ENCODE data around the gene ZNF175. TPM values are rescaled to one million over a fixed set of nuclear protein-coding genes. Genes with fewer than 3 reads are reported as not detected.

The ZNF175 gene
- total RNA-seq, 1 donor from 2014 or later, result 3.7 TPM

- no peaks in the 10 kb centered on the region for H3K9me3 ChIP-seq (ENCODE audit: control insufficient read depth in 3 of 3, low read length in 3 of 3)
- no peak overlapping the region for H3K4me3 ChIP-seq (ENCODE audit: low read length in 3 of 3)
- H3K27ac ChIP-seq (ENCODE audit: low read depth, low read length), result no peak overlapping the region
- H3K27me3 ChIP-seq (ENCODE audit: control insufficient read depth in 3 of 3, insufficient read depth in 3 of 3, low read length in 3 of 3), result peaks cover 13 to 19% (median 13%) of the 10 kb centered on the region in 3 donors
- no peaks in the 10 kb centered on the region for H3K4me1 ChIP-seq (ENCODE audit: control insufficient read depth in 3 of 3, insufficient read depth in 3 of 3, low read length in 3 of 3)
- H3K36me3 ChIP-seq (ENCODE audit: control insufficient read depth in 3 of 3, insufficient read depth in 3 of 3, low read length in 3 of 3), result no peaks in the 10 kb centered on the region
- no peak overlapping the region for H3K9ac ChIP-seq (ENCODE audit: low read depth in 1 of 3, low read length in 3 of 3)
Observed at GRCh38 chr19:51539821-51540366, 31.2 kb upstream of the ZNF175 start.

- no peak overlapping the region for H3K4me3 ChIP-seq (ENCODE audit: low read length in 3 of 3)
- no peak overlapping the region for H3K27ac ChIP-seq (ENCODE audit: low read depth, low read length)
- no peaks in the 10 kb centered on the region for H3K36me3 ChIP-seq (ENCODE audit: control insufficient read depth in 3 of 3, insufficient read depth in 3 of 3, low read length in 3 of 3)
- H3K4me1 ChIP-seq (ENCODE audit: control insufficient read depth in 3 of 3, insufficient read depth in 3 of 3, low read length in 3 of 3), result no peaks in the 10 kb centered on the region
- no peaks in the 10 kb centered on the region for H3K9me3 ChIP-seq (ENCODE audit: control insufficient read depth in 3 of 3, low read length in 3 of 3)
- no peak overlapping the region for H3K9ac ChIP-seq (ENCODE audit: low read depth in 1 of 3, low read length in 3 of 3)
- H3K27me3 ChIP-seq (ENCODE audit: control insufficient read depth in 3 of 3, insufficient read depth in 3 of 3, low read length in 3 of 3), result peaks cover 15 to 21% (median 17%) of the 10 kb centered on the region in 3 donors
Observed at GRCh38 chr19:51541458-51542357, 29.4 kb upstream of the ZNF175 start.

- H3K36me3 ChIP-seq (ENCODE audit: control insufficient read depth in 3 of 3, insufficient read depth in 3 of 3, low read length in 3 of 3), result no peaks in the 10 kb centered on the region
- peaks cover 15 to 21% (median 16%) of the 10 kb centered on the region in 3 donors for H3K27me3 ChIP-seq (ENCODE audit: control insufficient read depth in 3 of 3, insufficient read depth in 3 of 3, low read length in 3 of 3)
- H3K27ac ChIP-seq (ENCODE audit: low read depth, low read length), result no peak overlapping the region
- H3K4me3 ChIP-seq (ENCODE audit: low read length in 3 of 3), result no peak overlapping the region
- H3K9ac ChIP-seq (ENCODE audit: low read depth in 1 of 3, low read length in 3 of 3), result no peak overlapping the region
- no peaks in the 10 kb centered on the region for H3K4me1 ChIP-seq (ENCODE audit: control insufficient read depth in 3 of 3, insufficient read depth in 3 of 3, low read length in 3 of 3)
- no peaks in the 10 kb centered on the region for H3K9me3 ChIP-seq (ENCODE audit: control insufficient read depth in 3 of 3, low read length in 3 of 3)
Observed at GRCh38 chr19:51542699-51543098, 28.4 kb upstream of the ZNF175 start.

GRCh38 chr19:51544038-51544437 lies 27.0 kb upstream of the ZNF175 start:
- Histone ChIP-seq H3K27ac (ENCODE audit: low read depth, low read length) (no peak overlapping the region), H3K4me3 (ENCODE audit: low read length in 3 of 3) (no peak overlapping the region), H3K9ac (ENCODE audit: low read depth in 1 of 3, low read length in 3 of 3) (no peak overlapping the region), H3K4me1 (ENCODE audit: control insufficient read depth in 3 of 3, insufficient read depth in 3 of 3, low read length in 3 of 3) (no peaks in the 10 kb centered on the region), H3K9me3 (ENCODE audit: control insufficient read depth in 3 of 3, low read length in 3 of 3) (no peaks in the 10 kb centered on the region), H3K36me3 (ENCODE audit: control insufficient read depth in 3 of 3, insufficient read depth in 3 of 3, low read length in 3 of 3) (no peaks in the 10 kb centered on the region), H3K27me3 (ENCODE audit: control insufficient read depth in 3 of 3, insufficient read depth in 3 of 3, low read length in 3 of 3) (peaks cover 10 to 16% (median 13%) of the 10 kb centered on the region in 3 donors)

- peaks cover 10 to 29% (median 16%) of the 10 kb centered on the region in 3 donors for H3K27me3 ChIP-seq (ENCODE audit: control insufficient read depth in 3 of 3, insufficient read depth in 3 of 3, low read length in 3 of 3)
- H3K9ac ChIP-seq (ENCODE audit: low read depth in 1 of 3, low read length in 3 of 3), result no peak overlapping the region
- no peak overlapping the region for H3K4me3 ChIP-seq (ENCODE audit: low read length in 3 of 3)
Observed at GRCh38 chr19:51546107-51546649, 24.9 kb upstream of the ZNF175 start.

GRCh38 chr19:51546650-51547396 lies 24.3 kb upstream of the ZNF175 start:
- Histone ChIP-seq H3K9ac (ENCODE audit: low read depth in 1 of 3, low read length in 3 of 3) (no peak overlapping the region), H3K4me1 (ENCODE audit: control insufficient read depth in 3 of 3, insufficient read depth in 3 of 3, low read length in 3 of 3) (no peaks in the 10 kb centered on the region), H3K4me3 (ENCODE audit: low read length in 3 of 3) (no peak overlapping the region), H3K9me3 (ENCODE audit: control insufficient read depth in 3 of 3, low read length in 3 of 3) (peaks cover 0 to 3% (median 0%) of the 10 kb centered on the region in 3 donors), H3K27me3 (ENCODE audit: control insufficient read depth in 3 of 3, insufficient read depth in 3 of 3, low read length in 3 of 3) (peaks cover 10 to 29% (median 16%) of the 10 kb centered on the region in 3 donors), H3K27ac (ENCODE audit: low read depth, low read length) (no peak overlapping the region), H3K36me3 (ENCODE audit: control insufficient read depth in 3 of 3, insufficient read depth in 3 of 3, low read length in 3 of 3) (no peaks in the 10 kb centered on the region)

More at GRCh38 chr19:51546107-51546649, 24.9 kb upstream of the ZNF175 start:
- H3K27ac ChIP-seq (ENCODE audit: low read depth, low read length), result no peak overlapping the region
- no peaks in the 10 kb centered on the region for H3K9me3 ChIP-seq (ENCODE audit: control insufficient read depth in 3 of 3, low read length in 3 of 3)
- no peaks in the 10 kb centered on the region for H3K4me1 ChIP-seq (ENCODE audit: control insufficient read depth in 3 of 3, insufficient read depth in 3 of 3, low read length in 3 of 3)
- no peaks in the 10 kb centered on the region for H3K36me3 ChIP-seq (ENCODE audit: control insufficient read depth in 3 of 3, insufficient read depth in 3 of 3, low read length in 3 of 3)

- H3K27ac ChIP-seq (ENCODE audit: low read depth, low read length), result no peak overlapping the region
Observed at GRCh38 chr19:51547397-51548212, 23.5 kb upstream of the ZNF175 start.

GRCh38 chr19:51548213-51548651 lies 22.9 kb upstream of the ZNF175 start:
- H3K27ac ChIP-seq (ENCODE audit: low read depth, low read length), result no peak overlapping the region

More at GRCh38 chr19:51547397-51548212, 23.5 kb upstream of the ZNF175 start:
- peaks cover 0 to 5% (median 0%) of the 10 kb centered on the region in 3 donors for H3K9me3 ChIP-seq (ENCODE audit: control insufficient read depth in 3 of 3, low read length in 3 of 3)
- H3K4me1 ChIP-seq (ENCODE audit: control insufficient read depth in 3 of 3, insufficient read depth in 3 of 3, low read length in 3 of 3), result no peaks in the 10 kb centered on the region
- no peaks in the 10 kb centered on the region for H3K36me3 ChIP-seq (ENCODE audit: control insufficient read depth in 3 of 3, insufficient read depth in 3 of 3, low read length in 3 of 3)
- no peak overlapping the region for H3K4me3 ChIP-seq (ENCODE audit: low read length in 3 of 3)
- H3K9ac ChIP-seq (ENCODE audit: low read depth in 1 of 3, low read length in 3 of 3), result no peak overlapping the region
- H3K27me3 ChIP-seq (ENCODE audit: control insufficient read depth in 3 of 3, insufficient read depth in 3 of 3, low read length in 3 of 3), result peaks cover 5 to 30% (median 16%) of the 10 kb centered on the region in 3 donors

GRCh38 chr19:51548891-51549305 lies 22.2 kb upstream of the ZNF175 start:
- H3K4me1 ChIP-seq (ENCODE audit: control insufficient read depth in 3 of 3, insufficient read depth in 3 of 3, low read length in 3 of 3), result no peaks in the 10 kb centered on the region
- H3K27ac ChIP-seq (ENCODE audit: low read depth, low read length), result no peak overlapping the region
- peaks cover 0 to 5% (median 0%) of the 10 kb centered on the region in 3 donors for H3K9me3 ChIP-seq (ENCODE audit: control insufficient read depth in 3 of 3, low read length in 3 of 3)
- H3K36me3 ChIP-seq (ENCODE audit: control insufficient read depth in 3 of 3, insufficient read depth in 3 of 3, low read length in 3 of 3), result no peaks in the 10 kb centered on the region
- H3K27me3 ChIP-seq (ENCODE audit: control insufficient read depth in 3 of 3, insufficient read depth in 3 of 3, low read length in 3 of 3), result peaks cover 5 to 30% (median 16%) of the 10 kb centered on the region in 3 donors
- H3K9ac ChIP-seq (ENCODE audit: low read depth in 1 of 3, low read length in 3 of 3), result no peak overlapping the region
- no peak overlapping the region for H3K4me3 ChIP-seq (ENCODE audit: low read length in 3 of 3)

More at GRCh38 chr19:51548213-51548651, 22.9 kb upstream of the ZNF175 start:
- Histone ChIP-seq H3K4me3 (ENCODE audit: low read length in 3 of 3) (no peak overlapping the region), H3K9me3 (ENCODE audit: control insufficient read depth in 3 of 3, low read length in 3 of 3) (peaks cover 0 to 5% (median 0%) of the 10 kb centered on the region in 3 donors), H3K36me3 (ENCODE audit: control insufficient read depth in 3 of 3, insufficient read depth in 3 of 3, low read length in 3 of 3) (no peaks in the 10 kb centered on the region), H3K27me3 (ENCODE audit: control insufficient read depth in 3 of 3, insufficient read depth in 3 of 3, low read length in 3 of 3) (peaks cover 5 to 30% (median 16%) of the 10 kb centered on the region in 3 donors), H3K4me1 (ENCODE audit: control insufficient read depth in 3 of 3, insufficient read depth in 3 of 3, low read length in 3 of 3) (no peaks in the 10 kb centered on the region), H3K9ac (ENCODE audit: low read depth in 1 of 3, low read length in 3 of 3) (no peak overlapping the region)

Data from skeletal muscle tissue (tissue), 4 donors.